HG02840 (cell line): ENCODE data around the gene FREM1.

Experiments used
- ATAC-seq: cut with Tn5 transposase; IDR thresholded peaks from one replicate; pipeline ENCODE4 v1.9.1; 2021; ENCODE audit warnings: mild to moderate bottlenecking, moderate library complexity, moderate number of reproducible peaks; ENCODE audit not compliant: unreplicated experiment, low FRiP score

The FREM1 gene

DNA sequence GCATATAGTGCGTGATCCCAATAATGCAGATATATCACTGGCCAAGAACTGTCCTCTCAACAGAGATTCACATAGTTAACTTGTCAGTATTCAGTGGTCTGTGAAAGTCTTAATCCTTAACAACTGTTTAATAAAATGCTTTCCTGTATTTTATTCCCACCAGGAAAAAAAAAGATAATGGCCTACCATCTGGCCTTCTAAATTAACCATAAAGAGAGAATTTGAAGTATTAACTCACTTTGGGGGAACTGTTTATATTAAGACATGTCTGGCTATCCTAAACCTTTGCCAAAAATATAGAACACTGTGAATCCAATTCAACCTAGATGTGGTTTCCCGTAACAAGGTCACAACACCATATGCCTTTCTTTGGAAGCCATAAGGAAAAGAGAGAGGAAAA lies 818 bp upstream of the FREM1 start:
- ATAC-seq, result no peak

DNA sequence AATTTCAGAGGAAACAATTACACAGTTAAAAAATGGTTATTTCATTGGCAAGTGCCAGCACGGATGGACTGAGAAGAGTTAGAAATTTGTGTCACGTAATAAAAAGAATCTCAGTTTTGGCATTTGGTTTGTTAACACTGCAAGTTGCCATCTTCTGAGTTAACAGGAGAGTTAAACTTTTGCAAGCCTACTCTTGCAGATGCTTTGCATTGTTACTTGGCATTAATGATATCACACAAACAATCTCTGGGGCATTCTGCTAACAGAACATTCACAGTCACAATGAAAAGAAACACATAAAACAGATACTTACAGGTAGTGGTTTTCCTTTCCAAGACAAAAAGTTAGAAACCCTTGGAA lies 647 bp downstream of the FREM1 start:
- no peak for ATAC-seq

DNA sequence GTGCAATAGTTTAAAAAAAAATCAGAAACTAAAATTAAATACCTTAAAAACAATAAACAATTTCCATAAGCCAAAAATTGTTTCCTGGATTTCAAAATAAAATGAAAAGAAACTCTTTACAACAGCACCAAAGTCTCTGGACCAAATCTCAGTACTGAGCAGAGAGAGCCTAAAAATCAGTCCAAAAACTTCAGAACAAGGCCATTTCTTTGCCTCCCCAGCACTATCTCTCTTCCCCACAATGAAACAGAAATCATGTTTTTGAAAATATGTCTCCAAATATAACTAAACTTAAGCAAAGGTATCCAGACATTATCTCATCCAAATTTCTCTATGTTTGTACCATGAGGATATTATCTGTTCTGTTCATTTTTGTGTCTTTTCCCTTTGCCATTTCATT lies 1.0 kb downstream of the FREM1 start:
- no peak for ATAC-seq

DNA sequence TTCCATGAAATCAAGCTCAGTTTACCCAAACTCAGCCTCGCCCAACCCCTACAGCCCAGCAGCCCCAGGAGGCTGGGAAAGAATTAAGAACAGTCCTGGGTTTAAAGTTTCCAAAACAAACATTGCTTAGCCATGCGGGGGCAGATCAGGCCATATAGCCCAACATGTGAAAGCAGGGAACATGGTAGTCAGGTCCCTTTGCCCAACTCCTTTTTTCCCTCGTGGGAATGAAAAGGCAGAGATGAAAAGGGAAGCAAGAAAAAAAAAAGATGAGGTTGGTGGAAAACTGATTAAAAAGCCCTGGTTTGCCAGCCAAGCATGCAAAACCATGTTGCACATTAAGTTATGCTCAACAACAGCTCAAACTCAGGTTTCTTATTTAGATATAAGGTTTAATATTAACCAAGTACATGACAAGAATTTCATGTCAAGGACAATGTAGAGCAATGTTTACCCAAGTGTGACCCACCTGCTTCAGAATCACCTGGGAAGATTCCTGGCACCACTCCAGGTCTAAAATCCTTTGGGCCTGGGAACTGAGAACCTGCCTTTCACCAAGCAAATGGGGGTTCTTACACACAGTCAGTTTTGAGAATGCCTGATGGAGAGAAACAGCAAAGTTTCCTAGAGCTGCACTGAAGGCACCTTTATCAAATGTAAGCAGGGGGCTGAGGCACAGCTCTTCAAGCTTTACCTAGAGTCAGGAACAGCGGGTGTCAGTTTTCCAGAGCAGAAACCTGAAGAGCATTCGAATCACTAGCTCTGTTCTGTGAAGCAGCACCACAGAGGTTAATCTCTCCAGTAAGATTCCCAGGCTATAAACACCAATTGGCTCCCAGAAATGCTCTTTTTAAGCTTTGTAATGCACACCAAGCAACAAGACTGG lies 1.7 kb downstream of the FREM1 start:
- ATAC-seq, result no peak

DNA sequence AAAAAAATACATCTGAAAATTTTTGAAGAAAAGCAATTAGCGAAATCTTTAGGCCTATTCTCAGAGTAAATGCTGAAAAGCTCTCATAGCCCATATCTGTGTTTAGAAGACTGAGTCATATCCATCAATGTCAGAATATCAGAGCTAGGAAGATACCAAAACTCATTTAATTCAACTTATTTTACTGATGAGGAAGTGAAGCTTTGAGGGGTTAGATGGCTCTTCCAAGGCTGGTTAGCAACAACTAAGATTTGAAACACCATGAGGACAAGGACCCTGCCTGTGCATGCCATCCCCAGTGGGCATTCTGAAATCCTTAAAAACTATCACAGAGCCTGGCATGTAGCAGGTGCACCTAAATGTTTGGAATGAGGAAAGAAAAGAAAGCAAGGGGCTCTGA lies 2.5 kb downstream of the FREM1 start:
- no peak for ATAC-seq

DNA sequence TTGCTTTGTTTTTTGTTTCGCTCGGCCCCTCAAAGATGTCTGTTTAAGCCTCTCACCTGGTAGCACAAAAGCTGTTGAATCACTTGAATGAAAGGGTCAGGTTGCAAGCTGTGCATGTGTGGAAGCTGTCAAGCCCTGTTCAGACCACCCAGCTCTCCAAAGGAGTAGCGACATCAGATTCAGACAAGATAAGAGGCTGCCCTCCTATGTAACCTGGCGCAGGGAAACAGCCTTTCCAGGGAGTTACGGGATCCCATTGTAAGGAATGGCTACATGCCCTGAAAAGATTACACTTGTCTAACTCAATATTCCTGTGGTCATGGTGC lies 2.9 kb downstream of the FREM1 start:
- no peak for ATAC-seq

DNA sequence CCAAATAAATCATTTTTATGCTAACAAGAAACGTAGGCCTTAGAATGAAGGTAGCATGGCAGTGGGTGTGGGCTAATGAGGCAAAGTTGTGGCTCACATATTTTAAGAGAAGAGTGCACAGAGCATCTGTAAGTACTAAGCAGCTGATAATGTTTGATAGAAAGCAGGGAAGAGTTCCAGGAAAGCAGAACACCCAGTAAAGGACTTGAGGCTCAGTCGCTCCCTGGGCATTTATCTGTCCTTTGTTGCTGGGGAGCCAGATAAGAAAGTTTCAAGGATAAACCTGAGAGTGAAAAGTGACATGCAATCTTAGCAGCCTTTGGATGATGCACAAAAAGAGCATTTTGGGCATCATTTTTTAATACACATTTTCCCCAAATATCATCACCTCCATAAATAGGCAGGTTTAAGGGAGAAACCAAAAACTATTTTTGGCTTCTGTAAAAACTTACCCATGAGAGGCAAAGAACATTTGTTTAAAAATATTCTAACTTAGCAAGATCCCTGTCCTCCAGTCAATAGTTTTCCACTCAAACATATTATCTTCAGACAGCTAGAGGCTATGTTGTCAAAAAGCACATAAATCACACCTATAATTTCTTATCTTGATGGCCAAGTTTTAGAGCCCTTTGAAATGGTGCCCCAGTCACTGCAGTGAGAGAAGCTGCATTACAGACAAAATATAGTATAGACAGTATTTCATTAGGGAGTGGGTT lies 3.4 kb downstream of the FREM1 start:
- no peak for ATAC-seq

DNA sequence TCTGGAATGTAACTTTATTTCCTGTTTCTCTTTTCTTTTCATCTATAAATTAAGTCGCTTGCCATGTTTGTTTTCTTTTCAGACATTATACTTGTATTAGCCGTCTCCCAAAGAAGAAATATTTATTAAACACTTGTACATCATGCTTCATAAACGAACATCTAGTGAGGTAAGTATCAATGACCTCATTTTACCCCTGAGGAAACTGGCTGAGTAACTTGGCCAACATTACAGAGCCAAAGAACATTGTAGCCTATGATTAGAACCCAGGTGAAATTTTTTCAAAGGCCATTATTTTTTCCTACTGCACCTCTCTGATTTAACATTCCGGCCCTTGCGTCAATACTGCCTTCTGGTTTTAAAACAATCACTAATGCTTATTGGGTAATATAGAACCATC lies 4.2 kb downstream of the FREM1 start:
- no peak for ATAC-seq

DNA sequence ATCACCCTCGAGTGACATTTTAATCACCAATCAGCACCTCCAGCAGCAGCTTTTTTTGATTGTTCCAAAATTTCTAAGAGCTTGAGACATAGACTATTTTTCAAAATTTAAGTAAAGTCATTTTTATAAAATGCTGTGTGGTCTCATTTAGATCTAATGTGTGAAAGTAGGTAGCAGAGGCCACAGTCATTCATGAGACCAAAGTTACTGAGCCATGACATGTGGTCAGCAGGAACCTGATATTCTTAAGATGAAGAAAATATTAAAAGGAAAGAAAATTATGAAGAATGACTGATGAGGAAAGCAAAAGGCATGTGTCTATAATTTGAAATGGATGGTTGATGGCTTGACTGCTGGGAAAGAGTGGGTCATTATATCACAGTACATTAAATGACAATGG lies 7.2 kb downstream of the FREM1 start:
- no peak for ATAC-seq

DNA sequence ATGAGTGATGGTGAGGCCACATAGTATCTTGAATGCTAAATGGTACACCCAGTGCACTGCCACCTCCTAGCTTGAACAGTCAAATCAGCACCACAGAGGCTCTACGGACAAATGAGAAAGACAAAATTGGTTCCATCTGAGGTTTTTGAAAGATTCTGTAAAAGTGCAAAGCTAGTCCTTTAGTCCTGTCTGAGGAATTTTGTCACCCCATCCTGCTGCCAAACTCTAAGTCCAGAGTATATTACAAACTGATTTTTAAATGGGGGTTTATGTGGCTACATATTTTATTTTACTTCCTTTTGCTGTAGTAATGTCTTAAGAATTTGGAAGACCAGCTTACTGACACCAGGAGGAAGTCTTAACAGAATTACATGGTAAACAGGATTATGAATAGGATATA lies 7.7 kb downstream of the FREM1 start:
- no peak for ATAC-seq

DNA sequence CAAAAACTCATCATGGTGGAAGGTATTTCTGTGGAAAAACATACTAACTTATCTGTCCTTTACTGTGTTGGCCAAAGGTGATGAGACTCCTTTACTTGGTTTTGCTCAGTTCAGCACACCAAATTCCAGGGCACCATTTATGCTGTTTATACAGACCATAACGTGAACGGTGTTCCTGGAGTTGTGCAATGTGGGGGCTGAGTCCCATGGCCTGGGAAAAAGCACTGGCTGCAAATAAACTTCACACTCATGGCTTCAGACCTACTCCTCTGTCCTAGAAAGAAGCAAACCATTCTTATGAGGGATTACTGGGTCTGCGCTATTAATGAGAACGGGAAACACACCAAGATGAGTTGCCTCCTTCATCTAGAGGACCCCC lies 10.4 kb downstream of the FREM1 start:
- ATAC-seq, result no peak

DNA sequence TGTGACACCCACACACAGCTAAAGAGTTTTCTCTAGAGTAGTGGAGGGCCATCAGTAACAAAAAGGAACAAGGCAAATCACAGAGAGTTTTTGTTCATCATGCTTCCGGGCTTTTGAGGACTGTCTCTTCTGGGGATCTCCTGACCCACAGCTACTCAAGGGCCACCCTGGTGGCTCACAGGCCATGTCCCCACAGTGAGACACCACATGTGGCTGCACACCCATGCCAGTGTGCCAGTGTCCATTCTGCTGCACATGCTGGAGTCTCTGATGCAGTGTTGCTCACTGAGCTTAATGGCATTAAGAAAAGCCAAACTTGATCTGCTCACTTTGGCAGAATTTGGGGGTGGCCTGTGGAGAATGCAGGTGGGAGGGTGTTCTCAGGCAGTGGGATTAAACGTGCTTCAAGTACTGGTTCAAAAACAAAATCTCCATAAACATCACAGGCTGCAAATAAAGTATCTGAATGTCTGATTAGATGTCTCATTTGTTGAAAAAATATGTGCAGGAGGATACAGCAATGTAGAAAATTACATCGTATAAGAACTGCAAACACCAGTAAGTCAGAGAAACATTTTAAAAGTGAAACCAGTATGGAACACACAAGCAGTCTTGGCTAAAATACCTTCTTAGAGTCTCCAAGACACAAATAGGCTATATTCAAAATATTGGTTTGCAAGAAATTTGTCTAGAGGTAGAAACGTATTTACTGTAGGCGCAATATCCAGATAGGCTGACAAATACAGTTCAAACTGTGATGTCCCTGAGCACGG lies 11.0 kb downstream of the FREM1 start:
- ATAC-seq, result no peak

DNA sequence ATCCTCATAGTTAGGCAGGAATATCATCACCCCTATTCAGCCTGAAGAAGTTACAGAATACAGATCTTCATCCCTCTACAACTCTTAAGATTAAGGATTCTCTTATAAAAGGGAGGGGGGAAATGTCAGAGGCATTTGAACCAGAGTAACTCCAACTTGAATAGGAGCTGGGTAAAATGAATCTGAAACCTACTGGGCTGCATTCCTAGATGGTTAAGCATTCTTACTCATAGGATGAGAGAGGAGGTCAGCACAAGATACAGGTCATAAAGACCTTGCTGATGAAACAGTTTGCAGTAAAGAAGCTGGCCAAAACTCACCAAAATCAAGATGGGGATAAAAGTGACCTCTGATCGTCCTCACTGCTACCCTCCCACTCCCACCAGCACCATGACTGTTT lies 14.4 kb downstream of the FREM1 start:
- no peak for ATAC-seq

DNA sequence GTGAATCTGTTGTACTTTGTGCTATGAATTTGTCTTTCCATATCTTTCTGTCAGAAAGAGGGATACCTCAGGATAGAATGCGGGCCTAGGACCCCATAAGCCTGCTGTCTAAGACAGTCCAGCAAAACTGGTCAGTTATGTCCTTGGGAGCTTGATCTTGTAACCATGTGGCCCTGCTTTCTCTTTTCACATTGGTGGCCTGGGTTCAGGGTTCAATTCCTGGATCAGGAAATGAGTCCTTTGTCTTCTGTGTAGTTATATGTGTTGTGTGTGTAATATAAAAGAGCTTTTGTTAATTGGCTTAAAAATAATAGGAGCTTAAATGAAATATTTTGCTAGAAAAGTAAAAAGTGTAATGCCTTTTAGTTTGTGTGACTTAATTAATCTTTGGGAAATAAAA lies 16.9 kb downstream of the FREM1 start:
- ATAC-seq, result no peak

DNA sequence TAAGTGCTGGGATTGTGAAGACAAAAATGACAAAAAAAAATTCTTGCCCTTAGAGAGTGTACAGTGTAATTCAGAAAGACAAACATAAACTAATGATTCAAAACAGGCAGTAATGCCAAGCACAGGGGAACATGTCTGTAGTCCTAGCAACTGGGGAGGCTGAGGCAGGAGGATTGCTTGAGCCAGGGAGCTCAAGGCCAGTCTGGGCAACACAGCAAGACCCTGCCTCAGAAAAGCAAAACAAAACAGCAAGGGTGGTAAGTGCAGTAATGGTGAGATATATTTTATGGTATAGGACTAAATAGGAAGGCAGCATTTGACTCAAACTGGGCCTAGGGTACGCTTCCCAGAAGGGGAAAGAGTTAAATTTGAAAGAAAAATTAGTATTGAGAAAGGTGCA lies 18.9 kb downstream of the FREM1 start:
- no peak for ATAC-seq

DNA sequence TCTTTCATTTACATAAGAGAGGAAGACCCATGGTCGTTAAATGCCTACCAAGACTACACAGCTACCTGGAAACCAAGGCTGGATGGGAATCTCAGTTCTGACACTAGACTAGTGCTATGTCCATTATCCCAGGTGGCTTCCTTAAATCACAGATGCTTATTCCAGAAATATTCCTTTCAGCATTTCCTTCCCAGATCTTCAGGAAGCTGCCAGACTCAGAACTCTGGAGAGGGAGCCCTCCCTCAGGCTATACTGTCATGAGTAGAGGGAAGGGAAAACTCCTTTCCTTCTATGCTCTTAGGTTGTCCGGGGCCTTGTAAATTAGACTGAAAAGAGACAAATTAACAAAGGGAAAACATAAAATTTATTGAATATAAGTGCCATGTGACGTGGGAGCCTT lies 20.8 kb downstream of the FREM1 start:
- ATAC-seq, result no peak

DNA sequence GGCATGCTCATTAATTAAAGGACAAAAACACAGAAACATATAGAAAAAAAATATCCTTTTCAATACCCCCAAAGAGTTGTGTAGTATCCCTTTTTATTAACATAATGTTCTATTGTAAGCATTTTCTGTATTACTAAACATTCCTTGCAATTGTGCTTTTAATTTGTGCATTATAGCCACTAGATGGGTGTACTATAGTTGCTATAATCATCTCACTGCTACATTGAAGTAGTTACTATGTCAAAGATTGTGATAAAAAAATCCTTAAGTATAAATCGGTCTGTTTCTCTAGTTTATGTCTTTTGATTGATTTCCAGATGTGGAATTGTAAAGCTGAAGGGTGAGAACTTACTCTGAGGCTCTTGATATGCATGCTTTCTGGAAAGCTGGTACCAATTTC lies 21.4 kb downstream of the FREM1 start:
- ATAC-seq, result no peak

DNA sequence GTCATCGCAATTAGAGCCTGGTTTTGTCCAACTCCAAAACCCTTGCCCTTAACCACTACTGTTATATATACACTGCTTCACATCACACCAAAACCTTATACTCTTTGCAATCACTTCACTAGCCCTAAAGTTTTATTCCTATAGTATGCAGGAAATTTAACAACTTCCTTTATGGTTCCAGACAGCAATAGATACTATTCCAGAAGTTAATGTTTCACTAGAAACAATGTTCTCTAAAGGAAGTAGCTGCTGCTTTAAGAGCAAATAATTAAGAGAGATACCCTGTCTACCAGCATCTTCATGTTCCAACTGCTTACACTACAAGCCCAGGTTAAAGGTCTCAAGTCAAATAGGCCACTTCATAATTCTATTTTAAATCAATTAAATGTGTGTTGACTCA lies 22.0 kb downstream of the FREM1 start:
- no peak for ATAC-seq

DNA sequence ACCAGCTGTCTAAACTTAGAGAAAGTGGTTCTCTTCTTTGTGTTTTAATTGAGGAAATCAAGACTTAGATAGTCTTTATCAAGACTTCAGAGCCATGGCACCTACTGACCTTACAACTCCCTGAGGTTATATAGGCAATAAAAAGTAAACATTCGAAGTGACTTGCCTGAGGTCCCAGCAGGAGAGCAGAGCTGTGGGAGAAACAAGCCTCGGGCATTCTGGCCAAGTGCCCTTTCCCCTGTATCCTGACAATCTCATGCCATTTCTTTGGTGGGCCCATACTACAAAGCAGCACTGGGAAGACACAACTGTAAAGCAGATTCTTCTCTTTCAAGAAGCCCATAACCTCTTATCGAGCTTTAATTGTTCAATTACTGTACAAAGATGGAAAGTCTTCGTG lies 23.1 kb downstream of the FREM1 start:
- no peak for ATAC-seq

DNA sequence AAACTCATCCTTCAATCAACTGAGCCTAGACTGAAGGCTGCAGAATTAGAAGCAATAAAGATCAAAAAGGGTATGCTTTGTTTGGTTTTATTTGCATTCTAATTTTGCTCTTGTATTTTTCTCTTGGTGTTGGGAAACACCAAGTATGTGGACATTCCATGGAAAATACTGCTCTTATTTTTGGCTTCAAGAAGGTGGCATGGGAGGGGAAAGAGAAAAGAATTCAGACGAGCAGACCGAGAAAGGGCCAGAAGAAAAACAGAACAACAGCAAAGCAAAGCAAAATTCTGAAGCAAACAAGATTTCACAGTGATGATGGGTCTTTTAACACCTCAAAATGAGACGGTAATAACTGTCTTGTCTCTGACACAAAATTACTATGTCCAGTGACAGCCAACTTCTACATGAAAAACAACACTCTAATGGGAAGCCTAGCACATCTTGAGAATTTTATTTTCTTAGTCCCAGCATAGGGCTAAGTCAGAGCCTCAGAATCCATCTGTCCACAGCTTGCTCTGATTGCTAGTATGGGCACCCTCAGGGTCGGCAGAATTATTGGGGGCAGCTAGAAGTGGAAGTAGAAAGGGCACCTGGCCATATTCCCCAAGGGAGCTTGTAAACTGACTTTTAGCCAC lies 26.8 kb downstream of the FREM1 start:
- ATAC-seq, result no peak

DNA sequence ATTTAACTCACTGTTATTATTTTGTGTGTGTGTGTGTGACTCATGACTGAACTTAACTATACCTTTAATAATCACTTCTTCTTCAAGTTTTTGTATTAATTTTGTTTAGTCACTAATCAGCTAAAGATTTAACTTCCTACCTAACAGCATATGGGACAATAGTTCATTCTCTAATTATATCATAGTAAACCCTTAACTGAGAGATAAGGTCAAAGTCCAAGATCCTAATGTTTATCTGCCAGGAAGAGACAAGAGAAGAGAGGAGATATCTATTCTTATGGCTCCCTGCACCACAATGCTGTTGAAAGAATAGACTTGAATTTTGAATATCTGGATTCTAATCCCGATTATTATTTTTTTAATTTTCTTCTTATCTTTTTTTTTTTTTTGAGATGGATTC lies 28.1 kb downstream of the FREM1 start:
- ATAC-seq, result no peak
